ENCODE data around the gene ELFN2. TPM values are rescaled to one million over a fixed set of nuclear protein-coding genes. Genes with fewer than 3 reads are reported as not detected.

ELFN2 gene
- total and polyA plus RNA-seq, 2 experiments from 2014 or later, result 0.40 to 0.53 TPM

DNA sequence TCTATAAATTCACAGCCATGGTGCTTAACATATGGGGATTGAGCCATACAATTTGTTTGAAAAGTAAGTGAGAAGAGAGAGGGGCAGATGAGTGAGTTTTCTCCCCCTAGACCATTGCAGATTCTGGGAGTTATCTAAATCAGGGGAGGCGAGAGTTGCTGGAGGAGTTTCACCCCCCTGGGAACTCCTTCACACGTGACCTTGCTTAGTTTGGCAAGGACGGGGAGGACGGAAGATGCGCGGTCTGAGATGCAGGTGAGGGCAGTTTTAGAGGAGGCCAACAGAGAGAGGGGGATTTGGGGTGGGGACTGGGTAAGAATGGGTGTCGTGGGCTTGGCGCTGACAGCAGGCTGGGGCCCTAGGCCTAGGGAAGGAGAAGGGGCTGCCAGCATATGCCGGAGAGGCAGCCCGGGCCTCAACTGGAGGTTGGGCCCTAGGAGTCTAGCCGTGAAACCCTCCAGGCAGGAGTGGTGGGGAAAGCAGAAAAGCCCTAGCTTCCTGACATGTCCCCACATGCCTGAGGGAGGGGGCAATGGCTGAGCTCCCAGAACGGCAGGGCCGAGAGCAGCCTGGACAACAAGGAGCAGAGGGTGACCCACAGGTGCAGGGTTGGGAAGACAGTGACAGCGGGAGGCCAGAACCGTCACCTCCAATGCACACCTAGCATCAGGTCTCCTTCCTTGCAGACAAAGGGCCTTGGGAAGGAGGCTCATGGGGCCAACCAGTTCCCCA is 63.9 kb downstream of the ELFN2 start:
- 89% methylated on average over 15 of the region's 15 CpGs for WGBS (ENCODE audit: low lambda C conversion rate, missing lambda C conversion rate)
- H3K9me2 ChIP-seq (replicated peaks; ENCODE audit: insufficient read depth), result no peaks in the 10 kb centered on the region
- TF ChIP-seq EZH2phosphoT487 (IDR thresholded peaks at IDR 0.05; ENCODE audit: low read depth, severe bottlenecking, unreplicated experiment) (no peak), EZH2 (IDR thresholded peaks at IDR 0.05; ENCODE audit: borderline replicate concordance) (no peak)
- TF ChIP-seq, protein P1, sequence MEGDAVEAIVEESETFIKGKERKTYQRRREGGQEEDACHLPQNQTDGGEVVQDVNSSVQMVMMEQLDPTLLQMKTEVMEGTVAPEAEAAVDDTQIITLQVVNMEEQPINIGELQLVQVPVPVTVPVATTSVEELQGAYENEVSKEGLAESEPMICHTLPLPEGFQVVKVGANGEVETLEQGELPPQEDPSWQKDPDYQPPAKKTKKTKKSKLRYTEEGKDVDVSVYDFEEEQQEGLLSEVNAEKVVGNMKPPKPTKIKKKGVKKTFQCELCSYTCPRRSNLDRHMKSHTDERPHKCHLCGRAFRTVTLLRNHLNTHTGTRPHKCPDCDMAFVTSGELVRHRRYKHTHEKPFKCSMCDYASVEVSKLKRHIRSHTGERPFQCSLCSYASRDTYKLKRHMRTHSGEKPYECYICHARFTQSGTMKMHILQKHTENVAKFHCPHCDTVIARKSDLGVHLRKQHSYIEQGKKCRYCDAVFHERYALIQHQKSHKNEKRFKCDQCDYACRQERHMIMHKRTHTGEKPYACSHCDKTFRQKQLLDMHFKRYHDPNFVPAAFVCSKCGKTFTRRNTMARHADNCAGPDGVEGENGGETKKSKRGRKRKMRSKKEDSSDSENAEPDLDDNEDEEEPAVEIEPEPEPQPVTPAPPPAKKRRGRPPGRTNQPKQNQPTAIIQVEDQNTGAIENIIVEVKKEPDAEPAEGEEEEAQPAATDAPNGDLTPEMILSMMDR (IDR thresholded peaks at IDR 0.05; ENCODE audit: poor library complexity), result no peak

DNA sequence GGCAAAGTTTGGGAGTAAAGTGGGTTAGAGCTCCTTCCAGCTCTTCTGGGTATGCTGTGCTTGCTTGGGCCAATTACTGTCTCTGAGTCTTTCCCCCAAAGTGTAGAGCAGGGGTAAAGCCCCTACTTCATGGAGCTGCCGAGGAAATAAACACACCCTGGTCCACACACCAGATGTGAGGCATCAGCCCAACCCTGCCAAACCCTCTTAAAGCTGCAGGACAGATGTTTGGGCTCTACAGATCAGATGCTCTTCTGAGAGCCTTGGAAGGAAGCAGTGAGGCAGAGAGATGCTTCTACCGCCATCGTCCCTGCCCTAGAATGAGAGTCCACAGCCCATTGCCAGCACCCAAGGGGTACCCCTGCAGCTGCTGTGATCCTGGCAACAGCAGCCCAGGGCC is 64.7 kb downstream of the ELFN2 start:
- Histone ChIP-seq H4K20me1 (ENCODE audit: insufficient read depth, poor library complexity, severe bottlenecking) (no peaks in the 10 kb centered on the region), H3K4me2 (no peak overlapping the region), H3K4me1 (ENCODE audit: insufficient read depth) (no peaks in the 10 kb centered on the region), H3K9me2 (replicated peaks; ENCODE audit: insufficient read depth) (no peaks in the 10 kb centered on the region), H3K36me3 (replicated peaks; ENCODE audit: insufficient read depth, low read depth) (no peaks in the 10 kb centered on the region), H2AFZ (no peak overlapping the region), H3K79me2 (no peaks in the 10 kb centered on the region), H3K27ac (no peak overlapping the region), H3K9me3 (ENCODE audit: low read depth) (no peaks in the 10 kb centered on the region), H3K27me3 (no peaks in the 10 kb centered on the region), H3K4me3 (no peak overlapping the region)
- DNase-seq (ENCODE audit: low spot score), result no peak
- TF ChIP-seq EZH2 (IDR thresholded peaks at IDR 0.05; ENCODE audit: borderline replicate concordance) (no peak), EZH2phosphoT487 (IDR thresholded peaks at IDR 0.05; ENCODE audit: low read depth, severe bottlenecking, unreplicated experiment) (no peak)
- TF ChIP-seq, protein P1 (IDR thresholded peaks at IDR 0.05; ENCODE audit: poor library complexity), result no peak
- whole genome bisulfite sequencing (ENCODE audit: low lambda C conversion rate, missing lambda C conversion rate), result 74% methylated on average over 3 of the region's 3 CpGs

More for the DNA sequence above, 63.9 kb downstream of the ELFN2 start:
- Histone ChIP-seq H3K27ac (no peak overlapping the region), H3K79me2 (no peaks in the 10 kb centered on the region), H3K4me2 (no peak overlapping the region), H3K4me3 (no peak overlapping the region), H3K4me1 (ENCODE audit: insufficient read depth) (no peaks in the 10 kb centered on the region), H4K20me1 (ENCODE audit: insufficient read depth, poor library complexity, severe bottlenecking) (no peaks in the 10 kb centered on the region), H3K36me3 (replicated peaks; ENCODE audit: insufficient read depth, low read depth) (no peaks in the 10 kb centered on the region), H3K27me3 (no peaks in the 10 kb centered on the region), H3K9me3 (ENCODE audit: low read depth) (no peaks in the 10 kb centered on the region), H2AFZ (no peak overlapping the region)
- no peak for DNase-seq (ENCODE audit: low spot score)

DNA sequence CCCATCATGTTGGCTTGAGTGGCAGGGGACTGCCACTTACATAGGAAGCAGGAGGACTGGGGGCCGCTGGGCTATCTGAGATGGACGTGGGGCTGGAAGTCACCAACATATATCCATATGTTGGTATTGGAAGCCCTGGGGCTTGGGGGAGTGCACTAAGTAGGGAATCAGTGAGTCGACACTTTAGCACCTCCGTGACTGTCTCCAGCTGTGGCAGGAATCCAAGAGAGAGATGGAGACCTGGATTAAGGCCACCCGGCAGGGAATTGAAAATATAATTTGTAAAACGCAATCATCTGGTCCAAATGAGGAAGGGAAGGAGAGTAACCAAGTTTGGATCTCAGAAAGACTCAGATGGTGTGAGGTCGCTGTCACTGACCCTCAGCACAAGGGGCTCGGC is 68.4 kb downstream of the ELFN2 start:
- H3K9me2 ChIP-seq (replicated peaks; ENCODE audit: insufficient read depth), result no peaks in the 10 kb centered on the region
- no peaks in the 10 kb centered on the region for H3K9me3 ChIP-seq (ENCODE audit: low read depth)
- no peak overlapping the region for H3K4me2 ChIP-seq
- no peaks in the 10 kb centered on the region for H4K20me1 ChIP-seq (ENCODE audit: insufficient read depth, poor library complexity, severe bottlenecking)
- H3K27me3 ChIP-seq, result no peaks in the 10 kb centered on the region
- H3K79me2 ChIP-seq, result no peaks in the 10 kb centered on the region
- H3K4me1 ChIP-seq (ENCODE audit: insufficient read depth), result no peaks in the 10 kb centered on the region
- no peak for DNase-seq (ENCODE audit: low spot score)
- H3K4me3 ChIP-seq, result no peak overlapping the region
- no peaks in the 10 kb centered on the region for H3K36me3 ChIP-seq (replicated peaks; ENCODE audit: insufficient read depth, low read depth)
- WGBS (ENCODE audit: low lambda C conversion rate, missing lambda C conversion rate), result 67% methylated on average over 8 of the region's 8 CpGs
- TF ChIP-seq EZH2phosphoT487 (IDR thresholded peaks at IDR 0.05; ENCODE audit: low read depth, severe bottlenecking, unreplicated experiment), result no peak
- TF ChIP-seq EZH2 (IDR thresholded peaks at IDR 0.05; ENCODE audit: borderline replicate concordance), result no peak
- TF ChIP-seq, protein P1 (IDR thresholded peaks at IDR 0.05; ENCODE audit: poor library complexity), result no peak
- no peak overlapping the region for H3K27ac ChIP-seq
- no peak overlapping the region for H2AFZ ChIP-seq
